GM19467 (cell line): ENCODE data around the gene ZFYVE27.
A peak's percentile ranks its signal among the peaks of the same experiment; 100 is the strongest.
"Not testable (repeated sequence)": the region's sequence is repeated elsewhere in the genome, so short reads cannot be mapped to it uniquely, and the experiment has no call there.

Experiments used
- ATAC-seq: cut with Tn5 transposase; IDR thresholded peaks from one replicate; pipeline ENCODE4 v1.9.1; 2021; ENCODE audit warnings: mild to moderate bottlenecking, moderate library complexity; ENCODE audit not compliant: unreplicated experiment

The ZFYVE27 gene

GRCh38 chr10:97736902-97737769, at the start of gene ZFYVE27:
Gene ZFYVE27, plus strand, starts transcription at chr10:97737128. Its CDS starts 1,350 bp downstream, at chr10:97738478.
- peak; percentile 82 for ATAC-seq

GRCh38 chr10:97687785-97688781, 48.8 kb upstream of the ZFYVE27 start:
- no peak for ATAC-seq

- no peak for ATAC-seq
Observed at GRCh38 chr10:97689559-97690020, 47.3 kb upstream of the ZFYVE27 start.

- ATAC-seq = no peak
Observed at GRCh38 chr10:97690133-97690532, 46.8 kb upstream of the ZFYVE27 start.

- ATAC-seq = not testable (repeated sequence)
Observed at GRCh38 chr10:97698072-97698655, 38.8 kb upstream of the ZFYVE27 start.

GRCh38 chr10:97701438-97702069, 35.4 kb upstream of the ZFYVE27 start:
- peak; percentile 56 for ATAC-seq

- no peak for ATAC-seq
Observed at GRCh38 chr10:97703398-97704067, 33.4 kb upstream of the ZFYVE27 start.

GRCh38 chr10:97704341-97704740, 32.6 kb upstream of the ZFYVE27 start:
- no peak for ATAC-seq

GRCh38 chr10:97705006-97705670, 31.8 kb upstream of the ZFYVE27 start:
- no peak for ATAC-seq

GRCh38 chr10:97707134-97707861, 29.6 kb upstream of the ZFYVE27 start:
- ATAC-seq = no peak

GRCh38 chr10:97708167-97708566, 28.8 kb upstream of the ZFYVE27 start:
- ATAC-seq = no peak

- ATAC-seq = no peak
Observed at GRCh38 chr10:97708976-97709946, 27.7 kb upstream of the ZFYVE27 start.

GRCh38 chr10:97711640-97712572, 25.0 kb upstream of the ZFYVE27 start:
- ATAC-seq = no peak

- peak; percentile 21 for ATAC-seq
Observed at GRCh38 chr10:97713339-97713825, 23.5 kb upstream of the ZFYVE27 start, which contains the start of gene MARVELD1. Gene MARVELD1, plus strand, starts transcription at chr10:97713730. Its CDS starts 147 bp downstream, at chr10:97713877.

GRCh38 chr10:97713826-97714400, 23.0 kb upstream of the ZFYVE27 start:
- peak; percentile 79 for ATAC-seq
